Measurements from ENCODE around the gene NRGN. TPM values are rescaled to one million over a fixed set of nuclear protein-coding genes. Genes with fewer than 3 reads are reported as not detected.
A peak's percentile ranks its signal among the peaks of the same experiment; 100 is the strongest.

Gene NRGN
- total RNA-seq, 1 experiment from 2014 or later = 15.5 TPM

- no TSS peak for BruUV-seq (replicated peaks)
- H3K27me3 ChIP-seq (ENCODE audit: low read length) = peaks cover 3% of the 10 kb centered on the region; the same call in 1 of the 2 replicates
Observed at GRCh38 chr11:124717786-124718651, 21.7 kb upstream of the NRGN start.

GRCh38 chr11:124718801-124719200, 20.9 kb upstream of the NRGN start:
- Histone ChIP-seq H3K79me2 (ENCODE audit: low read length) (no peaks in the 10 kb centered on the region), H3K36me3 (ENCODE audit: low read depth, low read length) (no peaks in the 10 kb centered on the region), H3K27me3 (ENCODE audit: low read length) (peaks cover 3% of the 10 kb centered on the region; the same call in 1 of the 2 replicates), H3K4me1 (ENCODE audit: insufficient read depth, low read length) (peaks cover 9% of the 10 kb centered on the region), H2AFZ (ENCODE audit: low read length) (peak overlapping the region; percentile 92; the same call in 1 of the 2 replicates), H3F3A (ENCODE audit: low read length, unreplicated experiment) (no peaks in the 10 kb centered on the region), H3K9me2 (replicated peaks; ENCODE audit: low read length) (no peaks in the 10 kb centered on the region), H3K9me3 (ENCODE audit: low read length) (no peaks in the 10 kb centered on the region), H3K4me3 (ENCODE audit: low read length) (peak overlapping the region; percentile 72), H3K9ac (ENCODE audit: low read length) (no peak overlapping the region), H4K20me1 (ENCODE audit: low read length) (no peaks in the 10 kb centered on the region), H3K4me2 (ENCODE audit: low read length) (peak overlapping the region; percentile 98), H3K27ac (ENCODE audit: low read length) (no peak overlapping the region)
- intact Hi-C loops (cut with micrococcal nuclease) = no loop called here
- no peak for DNase-seq
- ATAC-seq = no peak
- BruUV-seq (replicated peaks) = no TSS peak
- TF ChIP-seq, protein P1, sequence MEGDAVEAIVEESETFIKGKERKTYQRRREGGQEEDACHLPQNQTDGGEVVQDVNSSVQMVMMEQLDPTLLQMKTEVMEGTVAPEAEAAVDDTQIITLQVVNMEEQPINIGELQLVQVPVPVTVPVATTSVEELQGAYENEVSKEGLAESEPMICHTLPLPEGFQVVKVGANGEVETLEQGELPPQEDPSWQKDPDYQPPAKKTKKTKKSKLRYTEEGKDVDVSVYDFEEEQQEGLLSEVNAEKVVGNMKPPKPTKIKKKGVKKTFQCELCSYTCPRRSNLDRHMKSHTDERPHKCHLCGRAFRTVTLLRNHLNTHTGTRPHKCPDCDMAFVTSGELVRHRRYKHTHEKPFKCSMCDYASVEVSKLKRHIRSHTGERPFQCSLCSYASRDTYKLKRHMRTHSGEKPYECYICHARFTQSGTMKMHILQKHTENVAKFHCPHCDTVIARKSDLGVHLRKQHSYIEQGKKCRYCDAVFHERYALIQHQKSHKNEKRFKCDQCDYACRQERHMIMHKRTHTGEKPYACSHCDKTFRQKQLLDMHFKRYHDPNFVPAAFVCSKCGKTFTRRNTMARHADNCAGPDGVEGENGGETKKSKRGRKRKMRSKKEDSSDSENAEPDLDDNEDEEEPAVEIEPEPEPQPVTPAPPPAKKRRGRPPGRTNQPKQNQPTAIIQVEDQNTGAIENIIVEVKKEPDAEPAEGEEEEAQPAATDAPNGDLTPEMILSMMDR (conservative IDR thresholded peaks at IDR 0.05; ENCODE audit: low read depth, low read length) = no peak
- no peak for TF ChIP-seq EZH2phosphoT487 (IDR thresholded peaks at IDR 0.05; ENCODE audit: borderline replicate concordance, low read length)
- TF ChIP-seq EZH2 (IDR thresholded peaks at IDR 0.05; ENCODE audit: low read length, unreplicated experiment) = no peak
- ChIA-PET CTCF (no interaction called here), POLR2A (ENCODE audit: unreplicated experiment) (no interaction called here)

More at GRCh38 chr11:124717786-124718651, 21.7 kb upstream of the NRGN start:
- Histone ChIP-seq H3K4me2 (ENCODE audit: low read length) (peak overlapping the region; percentile 98), H3F3A (ENCODE audit: low read length, unreplicated experiment) (no peaks in the 10 kb centered on the region), H4K20me1 (ENCODE audit: low read length) (no peaks in the 10 kb centered on the region), H3K9me3 (ENCODE audit: low read length) (no peaks in the 10 kb centered on the region), H3K9me2 (replicated peaks; ENCODE audit: low read length) (no peaks in the 10 kb centered on the region), H2AFZ (ENCODE audit: low read length) (peak overlapping the region; percentile 92), H3K27ac (ENCODE audit: low read length) (no peak overlapping the region), H3K79me2 (ENCODE audit: low read length) (no peaks in the 10 kb centered on the region), H3K9ac (ENCODE audit: low read length) (peak overlapping the region; percentile 6; the same call in 1 of the 2 replicates), H3K4me3 (ENCODE audit: low read length) (peak overlapping the region; percentile 72), H3K4me1 (ENCODE audit: insufficient read depth, low read length) (peaks cover 9% of the 10 kb centered on the region), H3K36me3 (ENCODE audit: low read depth, low read length) (no peaks in the 10 kb centered on the region)
- CTCF ChIA-PET = no interaction called here
- DNase-seq (peak; percentile 52), ATAC-seq (peak; percentile 85)
- no peak for TF ChIP-seq EZH2 (IDR thresholded peaks at IDR 0.05; ENCODE audit: low read length, unreplicated experiment)
- TF ChIP-seq, protein P1 (conservative IDR thresholded peaks at IDR 0.05; ENCODE audit: low read depth, low read length) = no peak
- no peak for TF ChIP-seq EZH2phosphoT487 (IDR thresholded peaks at IDR 0.05; ENCODE audit: borderline replicate concordance, low read length)
- intact Hi-C loops (cut with micrococcal nuclease) = no loop called here
- POLR2A ChIA-PET (ENCODE audit: unreplicated experiment) = no interaction called here

DNA sequence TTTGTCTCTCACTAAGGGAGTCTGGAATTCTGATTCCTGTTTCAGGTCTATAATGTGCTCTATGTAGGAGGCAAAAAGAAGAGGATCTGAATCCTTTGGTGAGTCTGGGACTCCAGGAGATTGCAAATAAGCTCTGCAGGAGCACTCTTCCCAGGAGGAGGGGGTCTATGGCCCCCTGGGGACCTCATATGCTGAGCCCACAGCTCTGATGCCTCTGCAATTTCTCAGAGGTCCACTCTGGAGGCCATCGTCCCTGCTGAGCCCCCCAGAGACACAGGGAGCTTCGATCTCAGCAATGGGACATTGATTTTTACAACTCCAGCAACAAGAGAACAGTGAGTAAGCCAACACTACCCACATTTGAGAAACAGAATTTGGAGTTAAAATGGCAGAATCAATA, 20.2 kb upstream of the NRGN start:
- Histone ChIP-seq H3K4me1 (ENCODE audit: insufficient read depth, low read length) (peaks cover 9% of the 10 kb centered on the region), H3K9ac (ENCODE audit: low read length) (no peak overlapping the region), H3K9me3 (ENCODE audit: low read length) (no peaks in the 10 kb centered on the region), H4K20me1 (ENCODE audit: low read length) (no peaks in the 10 kb centered on the region), H3K4me3 (ENCODE audit: low read length) (no peak overlapping the region), H2AFZ (ENCODE audit: low read length) (no peak overlapping the region), H3K27ac (ENCODE audit: low read length) (no peak overlapping the region), H3K27me3 (ENCODE audit: low read length) (peaks cover 3% of the 10 kb centered on the region; the same call in 1 of the 2 replicates), H3K36me3 (ENCODE audit: low read depth, low read length) (no peaks in the 10 kb centered on the region), H3K9me2 (replicated peaks; ENCODE audit: low read length) (no peaks in the 10 kb centered on the region), H3K4me2 (ENCODE audit: low read length) (no peak overlapping the region), H3K79me2 (ENCODE audit: low read length) (no peaks in the 10 kb centered on the region), H3F3A (ENCODE audit: low read length, unreplicated experiment) (no peaks in the 10 kb centered on the region)
- DNase-seq (no peak), ATAC-seq (no peak)
- ChIA-PET POLR2A (ENCODE audit: unreplicated experiment) (interaction anchor here (0.6 kb wide), 1 partner anchor 157 kb away, joined by 3 read pairs; no protein-coding TSS in a partner anchor), CTCF (interaction anchor here (0.6 kb wide), 1 partner anchor 152 kb away, joined by 3 read pairs; no protein-coding TSS in a partner anchor)
- TF ChIP-seq, protein P1 (conservative IDR thresholded peaks at IDR 0.05; ENCODE audit: low read depth, low read length) = no peak
- TF ChIP-seq EZH2phosphoT487 (IDR thresholded peaks at IDR 0.05; ENCODE audit: borderline replicate concordance, low read length) = no peak
- no peak for TF ChIP-seq EZH2 (IDR thresholded peaks at IDR 0.05; ENCODE audit: low read length, unreplicated experiment)
- BruUV-seq (replicated peaks) = no TSS peak
- intact Hi-C loops (cut with micrococcal nuclease) = no loop called here

All from PC-3 (cell line).